GM18873 (cell line): ENCODE data around the gene TSPYL1.
A peak's percentile ranks its signal among the peaks of the same experiment; 100 is the strongest.
"Not testable (repeated sequence)": the region's sequence is repeated elsewhere in the genome, so short reads cannot be mapped to it uniquely, and the experiment has no call there.

ENCODE experiments used
- ATAC-seq: cut with Tn5 transposase; IDR thresholded peaks from one replicate; pipeline ENCODE4 v1.9.1; 2021; ENCODE audit warnings: mild to moderate bottlenecking, moderate library complexity, moderate number of reproducible peaks; ENCODE audit not compliant: unreplicated experiment, low FRiP score

TSPYL1 gene

GRCh38 chr6:116279232-116280160 is at the start of gene TSPYL1:
Gene TSPYL1 (minus strand): TSS chr6:116279930. CDS start chr6:116279830, 100 bp downstream.
- ATAC-seq, result peak; percentile 96

GRCh38 chr6:116329156-116329555 is 49.4 kb upstream of the TSPYL1 start:
- no peak for ATAC-seq

GRCh38 chr6:116328528-116328903 is 48.8 kb upstream of the TSPYL1 start:
- no peak for ATAC-seq

DNA sequence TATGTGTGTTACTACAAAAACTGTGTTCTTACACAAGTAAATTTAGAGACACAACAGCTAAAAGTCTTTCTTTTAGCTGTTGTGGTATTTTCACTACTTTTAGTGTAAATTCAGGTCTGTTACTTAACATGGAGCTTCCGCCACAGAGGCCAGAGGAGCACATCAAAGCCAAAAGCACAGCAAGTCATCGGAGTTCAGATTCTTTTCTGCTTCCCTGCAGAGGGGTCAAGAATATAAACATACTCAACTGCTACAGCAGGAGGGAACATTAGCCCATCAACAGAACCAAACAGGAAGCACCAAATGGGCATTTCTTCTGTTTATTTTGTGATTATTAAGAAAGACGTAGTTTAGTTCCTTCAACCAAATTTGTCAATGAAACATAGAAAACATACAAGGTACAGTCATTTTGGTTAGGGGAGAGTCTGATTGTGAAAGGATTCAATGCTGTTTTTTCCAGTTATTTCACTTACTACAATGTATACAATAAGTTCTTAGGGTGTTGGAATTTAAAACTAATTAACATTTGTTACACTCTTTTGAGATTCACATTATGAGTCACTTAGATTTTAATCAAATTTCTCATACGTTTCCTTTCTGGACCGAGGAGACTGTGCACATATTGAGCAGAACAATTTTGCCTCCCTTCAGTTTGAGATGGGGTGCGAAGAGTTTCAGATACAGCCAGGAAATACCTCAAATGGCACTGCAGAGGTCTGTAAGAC is 48.2 kb upstream of the TSPYL1 start:
- no peak for ATAC-seq

- ATAC-seq, result no peak
These were observed 47.3 kb upstream of the TSPYL1 start for GRCh38 chr6:116326996-116327395.

GRCh38 chr6:116326181-116326671 is 46.5 kb upstream of the TSPYL1 start:
- no peak for ATAC-seq

GRCh38 chr6:116325634-116326132 is 46.0 kb upstream of the TSPYL1 start:
- not testable (repeated sequence) for ATAC-seq

DNA sequence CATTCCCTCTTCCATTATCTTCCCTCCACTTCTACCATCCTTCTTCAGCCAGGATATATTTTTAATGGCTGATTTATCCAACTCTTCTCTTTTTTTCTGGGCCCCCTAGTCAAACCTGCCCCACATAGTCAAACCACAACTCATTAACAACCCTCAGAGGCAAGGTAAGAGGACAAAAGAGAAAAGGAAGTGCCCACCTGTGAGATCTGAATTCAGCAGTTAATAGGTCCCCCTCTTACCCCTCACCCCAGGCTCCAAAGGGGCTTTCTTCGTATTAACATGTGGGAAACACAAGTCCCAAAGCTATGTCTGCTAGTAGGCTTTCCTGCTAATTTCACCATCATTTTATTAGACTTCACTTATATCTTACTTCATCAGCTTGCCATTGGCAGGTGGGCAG is 44.1 kb upstream of the TSPYL1 start:
- ATAC-seq, result no peak

DNA sequence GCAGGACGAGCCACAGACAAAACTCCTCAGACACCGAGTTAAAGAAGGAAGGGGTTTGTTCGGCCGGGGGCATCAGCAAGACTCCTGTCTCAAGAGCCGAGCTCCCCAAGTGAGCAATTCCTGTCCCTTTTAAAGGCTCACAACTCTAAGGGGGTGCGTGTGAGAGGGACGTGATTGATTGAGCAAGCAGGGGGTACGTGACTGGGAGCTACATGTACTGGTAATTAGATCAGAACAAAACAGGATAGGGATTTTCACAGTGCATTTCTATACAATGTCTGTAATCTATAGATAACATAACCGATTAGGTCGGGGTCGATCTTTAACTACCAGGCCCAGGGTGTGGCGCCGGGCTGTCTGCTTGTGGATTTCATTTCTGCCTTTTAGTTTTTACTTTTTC is 42.2 kb upstream of the TSPYL1 start:
- not testable (repeated sequence) for ATAC-seq

DNA sequence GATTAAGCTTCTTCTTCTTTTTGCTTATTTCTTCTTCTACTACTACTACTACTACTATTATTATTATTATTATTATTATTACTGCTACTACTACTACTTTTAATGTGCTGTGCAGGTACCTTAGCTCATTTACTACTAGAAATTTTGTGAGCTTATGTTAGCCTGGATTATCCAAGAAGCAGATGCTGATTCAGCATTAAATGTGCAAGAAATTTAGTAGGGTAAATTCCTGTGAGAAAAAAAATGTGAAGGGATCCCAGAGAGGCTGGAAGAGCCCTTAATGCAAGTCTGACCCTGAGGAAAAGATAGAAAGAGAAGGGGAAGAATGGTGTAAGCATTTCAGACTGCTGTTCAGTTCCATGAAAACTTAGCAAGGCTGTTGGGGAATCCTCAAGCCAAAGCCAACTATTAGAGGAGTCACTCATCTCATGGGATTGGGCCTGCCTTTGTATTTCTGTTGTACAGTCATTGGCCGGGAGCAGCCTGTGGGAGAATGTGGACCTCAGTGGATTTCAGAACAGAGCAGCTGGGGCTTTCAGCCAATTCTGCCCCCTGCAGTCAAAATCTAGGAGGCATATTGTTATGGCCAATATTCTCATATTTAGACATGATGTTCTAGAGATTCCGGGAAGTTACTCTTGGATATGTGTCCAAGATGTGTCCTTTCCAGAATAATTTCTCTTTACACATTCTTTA is 37.2 kb upstream of the TSPYL1 start:
- no peak for ATAC-seq

DNA sequence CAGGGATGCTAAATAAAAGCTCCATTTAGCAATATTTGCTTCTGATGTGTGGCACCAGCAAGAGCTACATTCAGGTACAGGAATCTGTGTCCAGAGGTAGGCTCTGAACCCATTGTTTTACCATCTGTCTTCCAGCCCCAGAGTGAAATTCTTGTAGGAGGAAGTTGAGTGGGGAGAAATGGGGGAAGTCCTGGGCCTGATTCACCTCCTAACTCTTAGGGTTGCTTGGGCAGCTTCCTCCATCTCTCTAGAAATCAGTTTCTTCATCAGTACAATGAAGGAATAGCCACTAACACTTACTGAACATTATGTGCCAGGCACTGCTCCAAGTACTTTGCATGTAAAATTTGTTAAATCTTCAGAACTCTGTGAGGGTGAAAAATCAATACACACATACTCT is 35.1 kb upstream of the TSPYL1 start:
- no peak for ATAC-seq

DNA sequence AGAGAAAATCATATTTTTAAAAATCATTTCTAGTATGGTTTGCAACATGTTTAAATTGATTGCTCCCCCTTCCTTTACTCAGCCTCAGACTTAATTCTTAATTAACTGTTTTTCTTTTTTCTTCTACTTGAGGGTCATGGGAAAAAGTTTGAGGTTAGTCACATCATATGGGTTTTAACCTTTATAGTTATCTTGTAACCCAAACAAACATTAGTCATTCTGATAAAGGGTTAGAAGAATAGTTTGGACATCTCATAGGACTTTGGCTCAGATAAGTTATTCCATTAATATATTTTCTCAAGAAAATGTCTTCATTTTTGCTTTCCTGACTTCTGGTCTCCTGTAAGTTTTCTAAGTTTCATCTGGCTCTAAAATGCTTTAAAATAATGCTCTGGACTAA is 34.5 kb upstream of the TSPYL1 start:
- ATAC-seq, result no peak

GRCh38 chr6:116313101-116313776 is 33.5 kb upstream of the TSPYL1 start:
- ATAC-seq, result no peak

GRCh38 chr6:116309657-116310056 is 29.9 kb upstream of the TSPYL1 start:
- no peak for ATAC-seq

- no peak for ATAC-seq
These were observed 29.3 kb upstream of the TSPYL1 start for GRCh38 chr6:116309001-116309400.

GRCh38 chr6:116307633-116308032 is 27.9 kb upstream of the TSPYL1 start:
- no peak for ATAC-seq

GRCh38 chr6:116307001-116307400 is 27.3 kb upstream of the TSPYL1 start:
- no peak for ATAC-seq

GRCh38 chr6:116304538-116305097 is 24.9 kb upstream of the TSPYL1 start:
- no peak for ATAC-seq

GRCh38 chr6:116301104-116301503 is 21.4 kb upstream of the TSPYL1 start:
- no peak for ATAC-seq

GRCh38 chr6:116300566-116300965 is 20.8 kb upstream of the TSPYL1 start:
- no peak for ATAC-seq
